GM21619 (cell line): ENCODE data around the gene SLC27A1.
"Not testable (repeated sequence)": the region's sequence is repeated elsewhere in the genome, so short reads cannot be mapped to it uniquely, and the experiment has no call there.

ENCODE experiments used
- ATAC-seq: cut with Tn5 transposase; IDR thresholded peaks from one replicate; pipeline ENCODE4 v1.9.1; 2021; ENCODE audit not compliant: unreplicated experiment

SLC27A1 gene

GRCh38 chr19:17456127-17456526, 14.2 kb upstream of the SLC27A1 start:
- ATAC-seq = no peak

- no peak for ATAC-seq
Measured at GRCh38 chr19:17457616-17458015, 12.7 kb upstream of the SLC27A1 start.

- no peak for ATAC-seq
Measured at GRCh38 chr19:17458970-17459369, 11.4 kb upstream of the SLC27A1 start.

DNA sequence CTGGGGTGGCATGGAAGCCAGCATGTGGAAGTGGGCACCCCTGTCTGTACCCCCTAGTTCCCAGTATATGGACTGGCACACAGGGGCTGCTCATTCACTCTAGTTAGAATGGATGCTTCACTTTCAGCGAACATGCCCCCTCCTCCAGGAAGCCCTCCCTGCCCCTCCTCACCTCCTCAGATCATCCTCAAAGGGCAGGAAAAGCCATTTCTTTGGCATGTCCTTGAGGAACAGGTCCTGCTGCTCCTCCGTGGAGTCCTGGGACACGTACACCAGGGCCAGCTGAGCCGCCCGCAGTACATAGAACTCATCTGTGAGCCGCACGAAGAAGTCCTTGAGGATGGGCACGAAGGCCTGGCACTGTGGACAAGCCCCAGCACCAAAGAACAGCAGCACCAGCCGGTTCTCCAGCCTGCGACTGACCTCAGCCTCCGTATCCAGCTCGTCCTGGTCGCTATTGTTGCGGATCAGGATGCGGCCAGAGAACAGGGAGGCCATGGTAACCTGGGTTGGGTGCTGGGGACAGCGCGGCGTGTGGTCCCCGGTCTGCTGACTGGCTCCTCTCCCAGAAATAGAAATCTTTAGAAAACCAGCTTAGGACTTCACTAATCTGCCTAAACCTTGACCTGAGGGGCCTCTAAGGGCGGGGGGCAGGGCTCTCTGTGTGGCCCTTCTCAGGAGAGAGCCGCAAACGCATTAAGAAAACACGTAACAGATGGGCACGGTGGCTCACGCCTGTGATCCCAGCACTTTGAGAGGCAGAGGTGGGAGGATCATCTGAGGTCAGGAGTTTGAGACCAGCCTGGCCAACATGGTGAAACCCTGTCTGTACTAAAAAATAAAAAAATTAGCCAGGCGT, 9.7 kb upstream of the SLC27A1 start, which contains the start of gene NXNL1:
Gene NXNL1 (minus strand): TSS at position 555 of the 859 bp plus-strand sequence. CDS start 57 bp downstream, at position 498.
- ATAC-seq = no peak

- no peak for ATAC-seq
Measured at GRCh38 chr19:17466487-17466850, 3.9 kb upstream of the SLC27A1 start.

DNA sequence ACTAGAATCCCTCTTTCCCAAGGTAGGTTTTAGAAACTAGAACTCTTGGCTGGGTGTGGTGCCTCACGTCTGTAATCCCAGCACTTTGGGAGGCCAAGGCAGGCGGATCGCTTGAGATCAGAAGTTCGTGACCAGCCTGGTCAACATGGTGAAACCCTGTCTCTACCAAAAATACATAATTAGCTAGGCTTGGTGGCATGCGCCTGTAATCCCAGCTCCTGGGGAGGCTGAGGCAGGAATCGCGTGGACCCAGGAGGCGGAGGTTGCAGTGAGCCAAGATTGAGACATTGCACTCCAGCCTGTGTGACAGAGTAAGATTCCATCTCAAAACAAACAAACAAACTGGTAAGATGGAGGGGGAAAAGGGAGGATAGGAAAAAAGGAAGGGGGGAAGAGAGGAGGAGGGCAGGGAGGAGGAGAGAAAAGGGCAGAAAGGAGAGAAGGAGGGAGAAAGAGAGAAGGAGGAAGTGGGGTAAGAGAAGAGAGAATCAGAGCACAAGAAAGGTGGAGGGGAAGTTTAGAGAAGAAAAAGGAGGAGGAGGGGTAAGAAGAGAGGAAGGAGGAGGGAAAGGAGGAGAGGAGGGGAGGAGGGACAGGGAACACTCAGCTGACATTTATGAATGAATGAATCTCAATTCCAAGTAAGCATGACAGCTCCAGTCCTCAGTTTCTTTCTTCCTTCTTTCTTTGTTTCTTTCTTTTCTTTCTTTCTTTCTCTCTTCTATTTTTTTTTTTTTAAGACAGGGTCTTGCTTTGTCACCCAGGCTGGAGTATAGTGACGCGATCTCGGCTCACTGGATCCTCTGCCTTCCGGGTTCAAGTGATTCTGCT, 2.6 kb upstream of the SLC27A1 start:
- no peak for ATAC-seq

DNA sequence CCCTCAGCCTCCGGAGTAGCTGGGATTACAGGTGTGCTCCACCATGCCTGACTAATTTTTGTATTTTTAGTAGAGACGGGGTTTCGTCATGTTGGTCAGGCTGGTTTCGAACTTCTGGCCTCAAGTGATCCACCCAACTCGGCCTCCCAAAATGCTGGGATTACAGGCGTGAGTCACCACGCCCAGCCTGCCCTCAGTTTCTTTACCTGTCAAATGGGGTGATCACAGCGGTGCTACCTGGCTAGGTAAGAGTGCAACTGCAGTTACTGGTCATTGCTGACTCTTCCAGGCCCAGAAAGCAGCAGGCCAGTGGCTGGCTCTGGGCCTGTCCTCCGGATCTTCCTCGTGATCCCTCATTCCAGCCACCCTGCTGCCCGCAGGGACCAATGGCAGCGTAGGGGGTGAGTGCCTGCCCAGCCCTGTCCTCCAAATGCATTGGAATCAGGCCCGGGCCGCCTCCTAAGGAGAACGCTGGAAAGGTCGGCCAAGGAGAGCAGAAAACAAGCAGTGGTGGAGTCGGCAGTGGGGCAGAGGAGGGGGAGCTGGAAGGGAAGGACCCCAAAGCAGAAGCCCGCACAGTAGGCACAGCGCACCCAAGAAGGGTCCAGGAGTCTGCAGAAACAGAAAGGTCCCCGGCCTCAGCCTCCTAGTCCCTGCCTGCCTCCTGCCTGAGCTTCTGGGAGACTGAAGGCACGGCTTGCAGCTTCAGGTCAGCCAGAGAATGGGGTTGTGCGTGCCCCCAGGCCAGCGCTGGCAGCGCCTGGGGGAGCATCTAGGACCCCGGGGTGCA, 1.8 kb upstream of the SLC27A1 start:
- no peak for ATAC-seq

- ATAC-seq = no peak
Measured at GRCh38 chr19:17469092-17469480, 1.2 kb upstream of the SLC27A1 start.

DNA sequence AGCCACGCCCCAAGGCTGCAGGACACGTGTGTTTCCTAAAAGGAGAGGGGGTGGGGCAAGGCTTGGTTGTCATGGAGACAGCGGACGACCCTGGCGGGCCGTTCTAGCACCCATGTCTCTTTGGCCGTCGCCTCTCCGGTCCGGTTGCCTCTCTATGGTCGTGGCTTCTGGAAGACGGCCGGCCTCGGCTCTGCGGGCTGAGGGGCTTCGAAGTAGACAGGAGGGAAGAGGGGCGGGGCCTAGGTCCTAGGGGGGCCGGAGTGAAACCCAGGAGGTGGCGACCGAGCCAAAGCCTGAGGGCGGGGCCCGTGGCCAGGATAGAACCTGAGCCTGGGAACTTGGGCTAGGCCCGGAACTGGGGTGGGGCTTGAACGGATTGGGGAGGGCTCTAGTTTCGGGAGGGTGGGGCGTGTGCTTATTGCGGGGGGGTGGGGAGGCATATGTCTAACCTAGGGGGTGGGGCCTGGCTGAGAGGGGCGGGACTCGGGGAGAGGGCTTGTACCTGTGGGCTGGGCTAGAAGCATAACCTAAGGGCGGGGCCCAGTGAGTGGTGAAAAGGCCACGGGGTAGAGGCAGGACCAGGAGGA, 750 bp upstream of the SLC27A1 start:
- peak; percentile 39 for ATAC-seq

- no peak for ATAC-seq
Measured at GRCh38 chr19:17471410-17472125, 1.2 kb downstream of the SLC27A1 start.

- no peak for ATAC-seq
Measured at GRCh38 chr19:17473041-17473440, 2.7 kb downstream of the SLC27A1 start.

DNA sequence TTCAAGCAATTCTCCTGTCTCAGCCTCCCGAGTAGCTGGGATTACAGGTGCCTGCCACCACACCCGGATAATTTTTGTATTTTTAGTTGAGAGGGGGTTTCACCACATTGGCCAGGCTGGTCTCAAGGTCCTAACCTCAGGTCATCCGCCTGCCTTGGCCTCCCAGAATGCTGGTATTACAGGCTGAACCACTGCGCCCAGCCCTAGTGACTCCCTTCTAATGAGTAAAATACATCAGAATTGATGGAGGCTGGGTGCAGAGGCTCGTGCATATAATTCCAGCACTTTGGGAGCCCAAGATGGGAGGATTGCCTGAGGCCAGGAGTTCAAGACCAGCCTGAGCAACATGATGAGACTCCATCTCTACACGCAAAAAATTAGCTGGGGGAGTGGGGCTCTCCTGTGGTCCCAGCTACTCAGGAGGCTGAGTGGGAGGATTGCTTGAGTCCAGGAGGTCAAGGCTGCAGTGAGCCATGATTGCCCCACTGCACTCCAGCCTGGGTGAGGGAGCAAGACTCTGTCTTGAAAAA, 4.8 kb downstream of the SLC27A1 start:
- not testable (repeated sequence) for ATAC-seq

GRCh38 chr19:17475541-17476115, 5.3 kb downstream of the SLC27A1 start:
- ATAC-seq = no peak

- no peak for ATAC-seq
Measured at GRCh38 chr19:17479325-17479791, 9.0 kb downstream of the SLC27A1 start.

- no peak for ATAC-seq
Measured at GRCh38 chr19:17481986-17482385, 11.7 kb downstream of the SLC27A1 start.

- no peak for ATAC-seq
Measured at GRCh38 chr19:17482877-17483604, 12.7 kb downstream of the SLC27A1 start.

DNA sequence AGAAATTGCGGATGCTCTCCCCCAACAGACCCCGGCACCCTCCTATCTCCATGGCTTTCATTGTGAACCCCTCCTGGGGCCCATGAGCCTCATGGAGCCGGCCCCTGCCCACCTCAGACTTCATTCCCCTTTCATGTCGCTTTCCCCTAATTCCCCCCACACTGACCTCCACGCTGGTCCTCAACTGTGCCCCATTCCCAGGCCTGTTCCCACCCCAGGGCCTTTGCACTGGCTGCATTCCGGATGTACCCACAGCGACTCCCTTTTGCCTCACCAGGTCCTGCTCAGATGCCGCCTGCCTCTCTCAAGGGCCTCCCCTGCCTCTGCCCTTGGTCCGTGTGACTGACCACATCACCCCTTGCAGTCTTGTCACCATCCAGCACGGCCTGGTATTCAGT, 13.3 kb downstream of the SLC27A1 start:
- no peak for ATAC-seq

GRCh38 chr19:17484520-17485185, 14.3 kb downstream of the SLC27A1 start:
- no peak for ATAC-seq
